Osteoblast (primary cell): ENCODE results near the gene UST. TPM values are rescaled to one million over a fixed set of nuclear protein-coding genes. Genes with fewer than 3 reads are reported as not detected.

Experiments used
- DNase-seq: peaks from one replicate; pipeline ENCODE4 v3.0.0; 2011; ENCODE audit warnings: low spot score, mixed read lengths; ENCODE audit not compliant: insufficient read length; ENCODE audit errors: missing footprints
- H2AFZ ChIP-seq: 2 replicates; pipeline ENCODE4 v1.6.0; 2011; ENCODE audit warnings: mild to moderate bottlenecking, low read length
- H3K27ac ChIP-seq: 2 replicates; pipeline ENCODE4 v1.5.1; 2011; ENCODE audit warnings: mild to moderate bottlenecking, low read depth, low read length, moderate library complexity
- H3K27me3 ChIP-seq: 2 replicates; pipeline ENCODE4 v1.6.0; 2012; ENCODE audit warnings: mild to moderate bottlenecking, control low read depth, inconsistent platforms, low read length, moderate library complexity; ENCODE audit not compliant: insufficient read depth
- H3K36me3 ChIP-seq: 2 replicates; pipeline ENCODE4 v1.5.1; 2011; ENCODE audit warnings: mild to moderate bottlenecking, low read length, control low read depth, moderate library complexity; ENCODE audit not compliant: insufficient read depth
- H3K4me1 ChIP-seq: 2 replicates; pipeline ENCODE4 v1.5.1; 2011; ENCODE audit warnings: mild to moderate bottlenecking, low read length, control low read depth, moderate library complexity; ENCODE audit not compliant: insufficient read depth
- H3K4me2 ChIP-seq: 2 replicates; pipeline ENCODE4 v1.6.0; 2011; ENCODE audit warnings: mild to moderate bottlenecking, low read length; ENCODE audit not compliant: insufficient read depth
- H3K4me3 ChIP-seq: fragments of 200-600 bp; sonication (generic); 3 replicates; pipeline ENCODE4 v1.5.1; 2012; ENCODE audit warnings: mild to moderate bottlenecking, low read length, inconsistent platforms; ENCODE audit not compliant: insufficient read depth
- H3K79me2 ChIP-seq: 2 replicates; pipeline ENCODE4 v1.6.0; 2012; ENCODE audit warnings: mild to moderate bottlenecking, low read length, control low read depth, inconsistent platforms; ENCODE audit not compliant: insufficient read depth
- H3K9me3 ChIP-seq: 2 replicates; pipeline ENCODE4 v1.5.1; 2011; ENCODE audit warnings: low read depth, low read length, control low read depth
- H4K20me1 ChIP-seq: 2 replicates; pipeline ENCODE4 v1.6.0; 2012; ENCODE audit warnings: mild to moderate bottlenecking, low read length, control low read depth; ENCODE audit not compliant: insufficient read depth
- total RNA-seq: library from RNA; depleted of rRNA; stranded (reverse); fragments of >200 nt; gene quantifications from 2 replicates; pipeline ENCODE4 v1.2.3, GENCODE V29; 2012
- TF ChIP-seq, protein P1 (sequence below): IDR thresholded peaks from 2 replicates; pipeline ENCODE4 v1.5.1; 2011; ENCODE audit warnings: mild to moderate bottlenecking, low read depth, low read length, moderate library complexity; ENCODE audit errors: extremely low read depth

The UST gene
- total RNA-seq, 1 donor: 18.1 TPM

DNA sequence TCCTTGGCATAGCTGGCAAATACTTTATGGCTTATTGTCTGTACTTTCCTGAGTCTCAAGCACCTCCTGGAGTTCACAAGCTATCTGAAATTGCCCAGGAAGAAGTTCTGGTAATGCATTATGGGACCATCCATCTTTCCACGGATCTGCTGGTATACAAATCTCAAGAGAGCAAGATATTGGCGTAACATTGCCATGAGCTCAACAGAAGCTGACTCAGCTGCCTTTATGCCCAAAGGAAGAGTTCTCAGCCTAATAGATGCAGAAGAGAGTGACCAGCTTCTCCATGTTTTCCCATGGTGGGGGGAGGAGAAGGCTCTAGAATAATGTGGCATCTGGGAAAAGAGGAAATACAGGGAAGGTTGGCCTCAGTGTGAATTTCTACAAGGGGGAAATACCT lies 78.7 kb downstream of the UST start:
- Histone ChIP-seq H3K4me2 (no peak overlapping the region), H3K27me3 (no peaks in the 10 kb centered on the region), H2AFZ (no peak overlapping the region), H3K27ac (no peak overlapping the region), H3K4me1 (peaks cover 7% of the 10 kb centered on the region), H3K9me3 (no peaks in the 10 kb centered on the region), H3K4me3 (no peak overlapping the region), H3K79me2 (no peaks in the 10 kb centered on the region), H4K20me1 (peaks cover 3% of the 10 kb centered on the region), H3K36me3 (no peaks in the 10 kb centered on the region)
- DNase-seq: no peak
- TF ChIP-seq, protein P1, sequence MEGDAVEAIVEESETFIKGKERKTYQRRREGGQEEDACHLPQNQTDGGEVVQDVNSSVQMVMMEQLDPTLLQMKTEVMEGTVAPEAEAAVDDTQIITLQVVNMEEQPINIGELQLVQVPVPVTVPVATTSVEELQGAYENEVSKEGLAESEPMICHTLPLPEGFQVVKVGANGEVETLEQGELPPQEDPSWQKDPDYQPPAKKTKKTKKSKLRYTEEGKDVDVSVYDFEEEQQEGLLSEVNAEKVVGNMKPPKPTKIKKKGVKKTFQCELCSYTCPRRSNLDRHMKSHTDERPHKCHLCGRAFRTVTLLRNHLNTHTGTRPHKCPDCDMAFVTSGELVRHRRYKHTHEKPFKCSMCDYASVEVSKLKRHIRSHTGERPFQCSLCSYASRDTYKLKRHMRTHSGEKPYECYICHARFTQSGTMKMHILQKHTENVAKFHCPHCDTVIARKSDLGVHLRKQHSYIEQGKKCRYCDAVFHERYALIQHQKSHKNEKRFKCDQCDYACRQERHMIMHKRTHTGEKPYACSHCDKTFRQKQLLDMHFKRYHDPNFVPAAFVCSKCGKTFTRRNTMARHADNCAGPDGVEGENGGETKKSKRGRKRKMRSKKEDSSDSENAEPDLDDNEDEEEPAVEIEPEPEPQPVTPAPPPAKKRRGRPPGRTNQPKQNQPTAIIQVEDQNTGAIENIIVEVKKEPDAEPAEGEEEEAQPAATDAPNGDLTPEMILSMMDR: no peak

DNA sequence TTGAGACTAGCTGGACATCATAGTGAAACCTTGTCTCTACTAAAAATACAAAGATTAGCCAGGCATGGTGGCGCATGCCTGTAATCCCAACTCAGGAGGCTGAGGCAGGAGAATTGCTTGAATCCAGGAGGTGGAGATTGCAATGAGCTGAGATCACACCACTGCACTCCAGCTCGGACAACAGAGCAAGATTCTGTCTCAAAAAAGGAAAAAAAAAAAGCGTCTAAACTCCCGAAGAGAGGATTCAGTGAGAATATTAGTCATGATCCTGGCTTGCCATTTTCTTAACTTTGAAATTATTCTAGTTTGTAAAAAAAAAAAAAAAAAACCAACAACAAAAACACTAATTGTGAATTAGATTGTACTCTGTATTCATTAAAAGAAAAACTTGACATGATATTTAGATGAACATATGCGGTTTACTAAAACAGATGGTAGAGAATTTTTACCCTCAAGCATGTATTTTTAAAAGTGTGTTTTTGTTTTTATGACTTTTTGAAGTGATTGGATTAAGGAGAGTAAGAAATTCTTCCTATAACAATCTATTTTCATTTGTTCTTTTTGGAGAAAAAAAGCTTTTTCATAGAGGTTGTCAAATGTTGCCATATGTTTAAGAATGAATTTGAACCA lies 80.7 kb downstream of the UST start:
- Histone ChIP-seq H3K27me3 (no peaks in the 10 kb centered on the region), H3K4me3 (no peak overlapping the region), H3K36me3 (no peaks in the 10 kb centered on the region), H3K4me1 (peaks cover 10% of the 10 kb centered on the region), H2AFZ (no peak overlapping the region), H3K79me2 (no peaks in the 10 kb centered on the region), H3K4me2 (no peak overlapping the region), H3K27ac (no peak overlapping the region), H3K9me3 (no peaks in the 10 kb centered on the region), H4K20me1 (peaks cover 3% of the 10 kb centered on the region)
- DNase-seq: no peak
- TF ChIP-seq, protein P1: no peak

DNA sequence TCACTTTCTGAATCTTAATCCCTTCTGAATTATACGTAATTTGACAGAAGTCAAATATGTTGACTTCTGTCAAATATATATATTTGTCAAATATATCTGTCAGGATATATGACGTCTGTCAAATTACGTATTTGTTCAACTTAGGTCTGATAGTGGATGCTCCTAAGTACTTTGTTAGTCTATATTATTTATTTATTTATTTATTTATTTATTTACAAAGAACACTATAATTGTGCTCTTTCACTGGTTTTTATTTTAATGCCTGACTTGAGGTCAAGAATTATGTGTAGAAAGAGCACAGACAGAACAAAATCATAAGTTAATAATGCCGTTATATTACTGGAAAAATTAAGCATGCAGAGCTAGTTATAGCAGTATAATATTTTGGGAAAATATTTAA lies 81.2 kb downstream of the UST start:
- DNase-seq: no peak
- H3K4me3 ChIP-seq: no peak overlapping the region
- H3K4me2 ChIP-seq: no peak overlapping the region
- H3K36me3 ChIP-seq: no peaks in the 10 kb centered on the region
- no peak overlapping the region for H2AFZ ChIP-seq
- no peak overlapping the region for H3K27ac ChIP-seq
- peaks cover 10% of the 10 kb centered on the region for H3K4me1 ChIP-seq
- H3K79me2 ChIP-seq: no peaks in the 10 kb centered on the region
- TF ChIP-seq, protein P1: no peak
- no peaks in the 10 kb centered on the region for H3K9me3 ChIP-seq
- no peaks in the 10 kb centered on the region for H3K27me3 ChIP-seq
- peaks cover 3% of the 10 kb centered on the region for H4K20me1 ChIP-seq

DNA sequence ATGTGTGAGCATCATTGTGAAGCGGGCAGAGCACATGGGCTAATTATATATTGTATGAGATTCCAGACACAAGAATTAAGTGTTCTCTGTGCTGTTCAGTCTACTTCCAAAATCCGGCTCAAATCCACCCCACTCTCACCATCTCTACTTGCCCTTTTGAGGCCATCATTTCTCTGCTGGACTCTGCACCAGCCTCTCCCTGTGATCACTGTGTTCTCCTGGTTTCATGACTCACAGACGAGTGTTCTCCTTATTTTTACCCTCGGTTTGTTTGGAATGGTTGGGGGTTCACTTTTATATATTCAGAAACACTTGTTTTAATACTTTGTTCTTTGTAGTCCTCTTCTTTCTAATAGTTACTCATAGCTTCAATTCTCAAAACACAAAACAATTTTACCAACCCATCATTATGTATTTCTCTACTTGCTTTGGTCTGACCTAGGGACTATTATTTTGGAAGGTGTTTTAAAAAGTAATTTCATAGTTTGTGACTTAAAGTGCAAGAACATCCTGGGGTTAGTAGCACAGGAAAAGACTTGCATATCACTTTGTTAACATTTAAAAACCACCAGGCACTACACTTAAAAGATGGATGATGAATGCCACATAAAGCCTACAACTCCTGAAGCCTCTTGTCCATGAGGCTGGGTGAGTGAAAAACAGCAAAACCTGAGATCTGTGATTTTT lies 82.7 kb downstream of the UST start:
- Histone ChIP-seq H4K20me1 (peaks cover 3% of the 10 kb centered on the region), H3K27ac (no peak overlapping the region), H3K27me3 (no peaks in the 10 kb centered on the region), H3K4me2 (no peak overlapping the region), H2AFZ (no peak overlapping the region), H3K9me3 (no peaks in the 10 kb centered on the region), H3K4me3 (no peak overlapping the region), H3K79me2 (no peaks in the 10 kb centered on the region), H3K4me1 (peaks cover 10% of the 10 kb centered on the region), H3K36me3 (no peaks in the 10 kb centered on the region)
- TF ChIP-seq, protein P1: no peak
- DNase-seq: no peak
